ENCODE measurements around the gene KIFBP.

The KIFBP gene

GRCh38 chr10:68982389-68982788 lies 6.2 kb upstream of the KIFBP start:
- TF ChIP-seq CTCF (IDR thresholded peaks at IDR 0.05; ENCODE audit: borderline replicate concordance, insufficient read depth, low read depth, low read length): no peak

DNA sequence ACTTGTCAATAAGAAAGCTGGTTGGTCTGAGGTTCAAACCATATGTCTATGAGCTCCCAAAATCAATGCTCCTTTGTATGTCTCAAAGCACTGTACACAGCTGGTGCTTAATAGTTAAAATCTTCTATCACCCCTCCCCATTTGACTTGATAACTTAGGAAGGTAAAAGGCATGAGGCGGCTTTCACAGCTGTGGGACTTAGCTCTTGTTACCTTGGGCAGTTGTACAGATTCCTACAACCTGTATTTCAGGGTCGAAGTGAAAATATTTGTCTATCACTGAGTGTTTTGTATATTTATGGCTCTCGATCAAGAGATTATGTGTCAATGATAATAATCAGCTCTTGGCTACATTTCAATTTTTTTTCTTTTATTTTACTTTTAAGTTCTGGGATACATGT lies 992 bp upstream of the KIFBP start:
- no peak overlapping the region for H3K4me3 ChIP-seq (ENCODE audit: low read depth, low read length)
- TF ChIP-seq CTCF (IDR thresholded peaks at IDR 0.05; ENCODE audit: borderline replicate concordance, insufficient read depth, low read depth, low read length): no peak

More at GRCh38 chr10:68982389-68982788, 6.2 kb upstream of the KIFBP start:
- no peak overlapping the region for H3K4me3 ChIP-seq (ENCODE audit: low read depth, low read length)

DNA sequence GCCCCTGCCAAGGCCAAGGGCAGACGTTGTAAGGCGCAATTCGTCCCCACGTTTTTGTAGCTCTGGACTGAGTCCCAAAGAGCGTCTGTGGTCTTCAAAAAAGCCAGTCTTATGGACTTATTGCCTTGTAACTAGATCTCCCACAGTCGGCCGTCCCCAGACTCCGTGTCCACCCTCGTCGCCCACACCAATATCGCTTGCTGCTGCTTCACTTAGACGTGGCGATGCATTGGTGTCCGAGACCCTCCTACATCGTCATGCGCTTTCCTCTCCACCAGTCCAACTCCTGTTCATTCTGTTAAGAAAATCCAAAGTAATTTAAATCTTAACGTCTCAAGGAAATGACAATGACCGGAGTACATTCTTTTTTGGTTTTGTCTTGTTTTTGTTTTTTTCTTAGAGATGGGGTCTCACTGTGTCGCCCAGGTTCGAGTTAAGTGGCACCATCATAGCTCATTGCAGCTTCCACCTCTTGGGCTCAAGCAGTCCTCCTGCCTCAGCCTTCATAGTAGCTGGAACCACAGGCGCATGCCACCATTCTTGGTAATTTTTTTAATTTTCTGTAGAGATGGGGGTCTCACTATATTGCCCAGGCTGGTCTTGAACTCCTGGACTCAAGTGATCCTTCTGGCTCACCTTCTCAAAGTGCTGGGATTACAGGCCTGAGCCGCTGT lies 851 bp downstream of the KIFBP start:
- no peak for TF ChIP-seq CTCF (IDR thresholded peaks at IDR 0.05; ENCODE audit: borderline replicate concordance, insufficient read depth, low read depth, low read length)
- H3K4me3 ChIP-seq (ENCODE audit: low read depth, low read length): peak overlapping the region; percentile 86

DNA sequence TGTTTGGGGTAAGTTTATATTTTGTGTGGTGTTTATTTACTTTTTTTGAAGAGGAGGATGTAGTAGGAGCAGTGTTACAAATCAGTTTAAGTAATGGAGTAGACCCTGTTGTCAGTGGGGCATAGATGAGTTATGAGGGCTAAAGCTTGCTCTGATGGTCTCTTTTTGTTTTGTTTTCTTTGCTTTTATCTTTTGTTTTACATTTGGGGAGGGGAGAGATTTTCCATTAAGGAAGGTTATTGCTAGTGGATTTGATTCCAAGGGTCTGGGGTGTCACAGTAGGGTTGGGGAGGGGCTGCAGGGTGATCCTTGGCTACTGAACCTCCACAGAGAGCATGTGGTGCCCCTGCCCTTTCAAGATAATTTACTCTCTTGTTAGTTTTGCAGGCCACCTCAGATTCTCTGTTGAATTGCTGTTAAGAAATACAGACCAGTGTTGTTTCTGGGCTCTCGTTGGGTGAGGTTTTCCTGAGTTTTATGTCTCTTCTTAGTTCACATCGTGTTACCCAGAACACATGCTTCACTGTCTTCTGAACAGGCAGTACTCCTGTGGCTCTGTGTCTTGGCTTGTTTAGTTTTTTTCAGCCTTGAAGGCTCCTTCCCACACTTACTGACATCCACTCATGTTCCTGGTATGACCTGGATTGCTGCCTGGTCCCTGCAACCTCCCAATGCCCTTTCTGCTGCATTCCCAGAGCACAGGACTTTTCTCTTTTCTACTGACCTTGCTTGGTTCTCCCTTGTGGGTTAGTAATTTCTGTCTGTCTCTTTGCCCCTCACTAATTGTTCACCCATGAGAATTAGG lies 4.2 kb downstream of the KIFBP start:
- no peak for TF ChIP-seq CTCF (IDR thresholded peaks at IDR 0.05; ENCODE audit: borderline replicate concordance, insufficient read depth, low read depth, low read length)
- H3K4me3 ChIP-seq (ENCODE audit: low read depth, low read length): no peak overlapping the region

- no peak overlapping the region for H3K4me3 ChIP-seq (ENCODE audit: low read depth, low read length)
- no peak for TF ChIP-seq CTCF (IDR thresholded peaks at IDR 0.05; ENCODE audit: borderline replicate concordance, insufficient read depth, low read depth, low read length)
Observed at GRCh38 chr10:68997211-68997610, 8.6 kb downstream of the KIFBP start.

DNA sequence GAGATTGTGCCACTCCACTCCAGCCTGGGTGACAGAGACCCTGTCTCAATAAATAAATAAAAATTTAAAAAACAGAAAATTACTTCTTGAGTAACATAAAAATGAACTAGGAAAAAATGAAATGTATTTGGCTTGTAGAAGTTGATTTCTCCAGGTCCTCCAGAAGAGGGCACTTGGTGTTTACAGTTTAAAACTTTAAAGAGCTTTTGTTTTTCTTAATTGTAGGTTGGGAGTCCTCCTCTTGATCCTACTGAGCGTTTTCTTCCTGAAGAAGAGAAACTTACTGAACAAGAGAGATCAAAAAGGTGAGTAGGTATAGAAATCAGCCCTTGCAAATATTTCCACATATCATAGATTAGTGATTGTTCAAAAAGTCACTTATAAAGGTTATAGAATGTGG lies 16.2 kb downstream of the KIFBP start:
- H3K4me3 ChIP-seq (ENCODE audit: low read depth, low read length): no peak overlapping the region
- peak; percentile 25; the same call in 1 of the 2 replicates for TF ChIP-seq CTCF (IDR thresholded peaks at IDR 0.05; ENCODE audit: borderline replicate concordance, insufficient read depth, low read depth, low read length)
